Esophagus muscularis mucosa (tissue), 4 donors: ENCODE data around the gene MAEA. TPM values are rescaled to one million over a fixed set of nuclear protein-coding genes. Genes with fewer than 3 reads are reported as not detected.

Source experiments
- DNase-seq: peaks from one replicate; pipeline ENCODE4 v3.0.0-alpha.2; 2017; ENCODE audit errors: extremely low spot score
- H3K27ac ChIP-seq, 4 donors: fragments of 200-600 bp; sonication (generic); replicated peaks in 1 of 4; 1 replicate in 3 of 4; 2 replicates in 1 of 4; pipeline ENCODE4 v1.5.1; 2016 to 2019; ENCODE audit warnings: mild to moderate bottlenecking in 1 of 4
- H3K27me3 ChIP-seq, 4 donors: fragments of 200-600 bp; sonication (generic); one replicate each; pipeline versions ENCODE4 v1.5.1 to v1.6.0; 2016 to 2019
- H3K36me3 ChIP-seq, 4 donors: fragments of 200-600 bp; sonication (generic); one replicate each; pipeline ENCODE4 v1.5.1; 2016 to 2019
- H3K4me1 ChIP-seq, 4 donors: fragments of 200-600 bp; sonication (generic); one replicate each; pipeline ENCODE4 v1.5.1; 2016 to 2019
- H3K4me3 ChIP-seq, 4 donors: fragments of 200-600 bp; sonication (generic); 1 replicate in 2 of 4; 2 replicates in 2 of 4; pipeline ENCODE4 v1.5.1; 2016 to 2019; ENCODE audit warnings: mild to moderate bottlenecking in 4 of 4, moderate library complexity in 1 of 4
- H3K9me3 ChIP-seq, 4 donors: fragments of 200-600 bp; sonication (generic); 1 replicate in 3 of 4; 2 replicates in 1 of 4; pipeline ENCODE4 v1.5.1; 2016 to 2019
- EP300 ChIP-seq: sonication (generic); formaldehyde crosslinking; IDR thresholded peaks from one replicate; pipeline ENCODE4 v1.6.1; 2017; ENCODE audit warnings: antibody characterized with exemption
- POLR2A ChIP-seq: fragments of 450-650 bp; IDR thresholded peaks from one replicate; pipeline ENCODE4 v1.6.1; 2017; ENCODE audit warnings: antibody characterized with exemption, moderate library complexity, mild to moderate bottlenecking, low read depth
- POLR2AphosphoS5 ChIP-seq, 2 donors: sonication (generic); formaldehyde crosslinking; IDR thresholded peaks; one replicate each; pipeline ENCODE4 v1.6.1; 2017; ENCODE audit warnings: antibody characterized with exemption in 2 of 2
- WGBS: methylation state at CpG from one replicate; pipeline ENCODE4 v1.1.5; 2018; 5-methylcytosine and 5-hydroxymethylcytosine counted together
- intact Hi-C: fragments of 100-400 bp; cut with DNase I; formaldehyde crosslinking; loops from one replicate; pipeline ENCODE4 v1.15.1; 2023
- total RNA-seq, 4 donors: library from RNA; depleted of rRNA; stranded (reverse); fragments of >200 nt; gene quantifications; one replicate each; pipeline versions ENCODE4 v1.1.0 to v1.2.1, GENCODE V29; 2016
- TF ChIP-seq, protein P1 (sequence below), 3 experiments: fragments of 200-600 bp in 2 of 3; fragments of 450-650 bp in 1 of 3; sonication (generic) in 2 of 3; IDR thresholded peaks; one replicate each; pipeline ENCODE4 v1.5.1; 2017 to 2019; ENCODE audit warnings: antibody characterized with exemption in 3 of 3, mild to moderate bottlenecking in 2 of 3, moderate library complexity in 1 of 3

MAEA gene
- total RNA-seq, 4 donors from 2014 or later, result 54.5 to 63.1 (median 59.8) TPM

DNA sequence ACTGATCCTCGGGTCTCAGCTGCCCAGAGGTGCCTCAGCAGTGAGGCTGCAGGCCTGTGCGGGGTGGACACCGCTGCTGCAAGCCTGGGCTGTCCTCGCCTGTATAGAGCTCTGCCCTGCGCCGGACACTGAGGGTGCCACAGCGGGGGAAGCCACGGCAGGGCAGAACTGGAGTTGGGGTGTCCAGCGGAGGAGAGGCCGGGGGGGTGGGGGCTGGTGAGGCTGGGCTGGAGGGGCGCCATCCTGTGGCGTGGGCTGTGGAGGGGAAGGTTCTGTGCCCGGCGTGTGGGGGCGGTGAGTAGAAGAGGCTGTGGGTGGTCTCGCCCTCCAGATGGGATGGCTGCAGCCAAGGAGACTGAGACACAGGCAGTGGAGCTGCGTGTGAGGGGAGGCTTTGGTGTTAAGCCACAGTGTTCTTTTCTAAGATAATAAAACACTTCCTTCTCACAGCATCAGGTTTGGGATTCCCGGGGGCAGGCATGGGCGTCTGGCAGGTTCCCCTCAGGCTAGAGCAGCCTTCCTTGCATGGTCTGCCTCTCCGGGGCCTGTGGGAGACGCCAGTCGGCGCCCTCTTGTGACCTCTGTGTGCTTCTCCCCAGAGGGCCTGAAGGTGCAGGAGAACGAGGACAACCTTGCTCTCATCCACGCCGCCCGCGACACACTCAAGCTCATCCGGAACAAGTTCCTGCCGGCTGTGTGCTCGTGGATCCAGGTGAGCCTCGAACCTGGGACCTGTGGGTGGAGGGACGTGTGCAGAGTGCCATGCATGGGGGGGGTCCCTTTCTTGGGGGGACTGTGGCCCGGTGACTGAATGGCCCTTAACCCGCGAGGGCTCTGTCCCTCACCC is 64.7 kb downstream of the MAEA start:
- H3K9me3 ChIP-seq, result no peaks in the 10 kb centered on the region
- 88% methylated on average over 33 of the region's 36 CpGs for WGBS
- peaks cover 28 to 83% (median 65%) of the 10 kb centered on the region in 4 donors for H3K36me3 ChIP-seq
- H3K4me1 ChIP-seq, result peaks cover 3 to 29% (median 23%) of the 10 kb centered on the region in 4 donors
- no peak overlapping the region for H3K4me3 ChIP-seq
- H3K27ac ChIP-seq, result no peak overlapping the region
- TF ChIP-seq, protein P1, sequence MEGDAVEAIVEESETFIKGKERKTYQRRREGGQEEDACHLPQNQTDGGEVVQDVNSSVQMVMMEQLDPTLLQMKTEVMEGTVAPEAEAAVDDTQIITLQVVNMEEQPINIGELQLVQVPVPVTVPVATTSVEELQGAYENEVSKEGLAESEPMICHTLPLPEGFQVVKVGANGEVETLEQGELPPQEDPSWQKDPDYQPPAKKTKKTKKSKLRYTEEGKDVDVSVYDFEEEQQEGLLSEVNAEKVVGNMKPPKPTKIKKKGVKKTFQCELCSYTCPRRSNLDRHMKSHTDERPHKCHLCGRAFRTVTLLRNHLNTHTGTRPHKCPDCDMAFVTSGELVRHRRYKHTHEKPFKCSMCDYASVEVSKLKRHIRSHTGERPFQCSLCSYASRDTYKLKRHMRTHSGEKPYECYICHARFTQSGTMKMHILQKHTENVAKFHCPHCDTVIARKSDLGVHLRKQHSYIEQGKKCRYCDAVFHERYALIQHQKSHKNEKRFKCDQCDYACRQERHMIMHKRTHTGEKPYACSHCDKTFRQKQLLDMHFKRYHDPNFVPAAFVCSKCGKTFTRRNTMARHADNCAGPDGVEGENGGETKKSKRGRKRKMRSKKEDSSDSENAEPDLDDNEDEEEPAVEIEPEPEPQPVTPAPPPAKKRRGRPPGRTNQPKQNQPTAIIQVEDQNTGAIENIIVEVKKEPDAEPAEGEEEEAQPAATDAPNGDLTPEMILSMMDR (IDR thresholded peaks at IDR 0.05), result no peak
- no peak for TF ChIP-seq POLR2A
- TF ChIP-seq EP300, result no peak
- no peak for TF ChIP-seq POLR2AphosphoS5 (IDR thresholded peaks at IDR 0.05)
- DNase-seq, result no peak
- no peaks in the 10 kb centered on the region for H3K27me3 ChIP-seq
- intact Hi-C loops, result loop anchor here (5.0 to 10.0 kb wide), 2 partner anchors 222 to 370 kb away; partner anchors contain the start of genes TACC3 and TMEM129

- Histone ChIP-seq H3K27me3 (no peaks in the 10 kb centered on the region), H3K4me3 (no peak overlapping the region), H3K36me3 (peaks cover 23 to 83% (median 60%) of the 10 kb centered on the region in 4 donors), H3K4me1 (peaks cover 3 to 24% (median 18%) of the 10 kb centered on the region in 4 donors), H3K27ac (no peak overlapping the region), H3K9me3 (no peaks in the 10 kb centered on the region)
- intact Hi-C loops, result loop anchor here (5.0 to 10.0 kb wide), 4 partner anchors 157 to 370 kb away; partner anchors contain the start of genes TACC3 and TMEM129
- DNase-seq, result no peak
- TF ChIP-seq, protein P1 (IDR thresholded peaks at IDR 0.05), result no peak
- TF ChIP-seq POLR2AphosphoS5 (IDR thresholded peaks at IDR 0.05), result no peak
- 88% methylated on average over 18 of the region's 18 CpGs for WGBS
Observed at GRCh38 chr4:1354983-1355275, 65.2 kb downstream of the MAEA start.

- Histone ChIP-seq H3K4me3 (no peak overlapping the region), H3K36me3 (peaks cover 18 to 83% (median 55%) of the 10 kb centered on the region in 4 donors)
Observed at GRCh38 chr4:1355378-1355777, 65.7 kb downstream of the MAEA start.

DNA sequence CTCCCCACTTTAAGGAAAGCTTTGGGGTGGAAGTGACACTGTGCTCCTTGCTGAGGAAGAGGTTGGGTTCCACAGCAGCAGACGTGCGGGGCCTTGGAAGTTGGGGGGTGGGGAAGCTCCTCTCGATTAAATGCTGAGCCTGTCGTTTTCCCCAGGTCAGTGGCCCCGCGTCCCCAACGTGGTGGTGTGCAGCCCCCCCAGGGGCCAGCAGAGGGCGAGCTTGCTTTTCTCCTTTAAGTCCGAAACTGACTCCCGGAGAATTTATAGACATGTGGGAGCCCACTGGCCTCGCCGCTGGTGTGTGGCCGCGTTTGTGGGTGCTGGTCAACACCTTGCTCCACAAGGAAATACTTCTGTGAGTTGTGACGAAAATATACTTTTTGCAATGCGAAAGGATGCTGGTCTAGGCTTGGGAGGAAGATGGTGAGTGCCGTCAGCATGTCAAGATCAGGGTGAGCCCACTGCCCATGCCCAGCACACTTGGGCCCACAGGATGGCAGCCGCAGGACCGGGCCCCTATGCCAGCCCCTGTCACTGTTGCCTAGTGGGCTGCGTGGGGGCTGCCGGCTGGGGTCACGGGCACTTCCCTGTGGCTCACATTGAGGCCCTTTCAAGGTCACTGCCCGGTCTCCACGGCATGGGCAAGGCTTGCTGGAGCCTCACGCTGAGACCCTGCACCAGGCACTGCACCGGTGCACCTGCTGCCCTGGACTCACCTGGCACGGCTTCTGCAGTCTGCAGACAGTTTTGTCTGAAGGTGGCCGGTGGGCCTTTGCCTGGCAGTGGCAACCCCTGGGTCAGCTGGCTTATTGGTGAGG is 66.7 kb downstream of the MAEA start:
- Histone ChIP-seq H3K9me3 (no peaks in the 10 kb centered on the region), H3K27ac (no peak overlapping the region), H3K4me3 (no peak overlapping the region), H3K36me3 (peaks cover 18 to 87% (median 58%) of the 10 kb centered on the region in 4 donors), H3K27me3 (no peaks in the 10 kb centered on the region), H3K4me1 (peaks cover 3 to 24% (median 14%) of the 10 kb centered on the region in 4 donors)
- 64% methylated on average over 17 of the region's 28 CpGs for WGBS
- intact Hi-C loops, result loop anchor here (5.0 to 10.0 kb wide), 3 partner anchors 156 to 368 kb away; partner anchors contain the start of genes TACC3 and TMEM129
- TF ChIP-seq EP300 (no peak), POLR2AphosphoS5 (IDR thresholded peaks at IDR 0.05) (no peak), POLR2A (no peak)
- TF ChIP-seq, protein P1 (IDR thresholded peaks at IDR 0.05), result peak; percentile 71 to 85 (median 79)
- DNase-seq, result no peak

More at GRCh38 chr4:1355378-1355777, 65.7 kb downstream of the MAEA start:
- TF ChIP-seq, protein P1 (IDR thresholded peaks at IDR 0.05), result no peak
- TF ChIP-seq POLR2AphosphoS5 (IDR thresholded peaks at IDR 0.05) (no peak), EP300 (no peak), POLR2A (no peak)
- no peaks in the 10 kb centered on the region for H3K9me3 ChIP-seq
- H3K27me3 ChIP-seq, result no peaks in the 10 kb centered on the region
- peaks cover 3 to 27% (median 16%) of the 10 kb centered on the region in 4 donors for H3K4me1 ChIP-seq
- WGBS, result 95% methylated on average over 6 of the region's 14 CpGs
- no peak overlapping the region for H3K27ac ChIP-seq
- DNase-seq, result no peak
- intact Hi-C loops, result loop anchor here (5.0 to 10.0 kb wide), 3 partner anchors 157 to 369 kb away; partner anchors contain the start of genes TACC3 and TMEM129
